ENCODE measurements around the gene CNTN4.

The CNTN4 gene

GRCh38 chr3:2568929-2569328, 470.3 kb downstream of the CNTN4 start:
- Histone ChIP-seq H3K9me3 (replicated peaks in 1 of 11) (no peaks in the 10 kb centered on the region), H4K20me1 (no peaks in the 10 kb centered on the region), H3K9ac (no peak overlapping the region), H3K4me2 (no peak overlapping the region), H3K27ac (no peak overlapping the region), H3K4me1 (no peaks in the 10 kb centered on the region), H3K36me3 (no peaks in the 10 kb centered on the region), H3K27me3 (no peaks in the 10 kb centered on the region), H3K4me3 (no peak overlapping the region)
- no peak for TF ChIP-seq Cebpa-rat (IDR thresholded peaks at IDR 0.05)

GRCh38 chr3:2577571-2577970, 478.9 kb downstream of the CNTN4 start:
- Histone ChIP-seq H3K4me2 (no peak overlapping the region), H3K4me3 (no peak overlapping the region), H3K9ac (no peak overlapping the region), H3K36me3 (no peaks in the 10 kb centered on the region), H3K27ac (no peak overlapping the region), H3K4me1 (no peaks in the 10 kb centered on the region), H3K9me3 (replicated peaks in 1 of 11) (no peaks in the 10 kb centered on the region), H4K20me1 (no peaks in the 10 kb centered on the region), H3K27me3 (no peaks in the 10 kb centered on the region)
- no peak for TF ChIP-seq Cebpa-rat (IDR thresholded peaks at IDR 0.05)

- no peaks in the 10 kb centered on the region for H4K20me1 ChIP-seq
- H3K9me3 ChIP-seq (replicated peaks in 1 of 11) = no peaks in the 10 kb centered on the region
- no peak for TF ChIP-seq Cebpa-rat (IDR thresholded peaks at IDR 0.05)
- no peaks in the 10 kb centered on the region for H3K27me3 ChIP-seq
- H3K9ac ChIP-seq = no peak overlapping the region
- no peaks in the 10 kb centered on the region for H3K4me1 ChIP-seq
- no peak overlapping the region for H3K4me3 ChIP-seq
- no peak overlapping the region for H3K4me2 ChIP-seq
- no peaks in the 10 kb centered on the region for H3K36me3 ChIP-seq
- no peak overlapping the region for H3K27ac ChIP-seq
Observed at GRCh38 chr3:2578560-2578959, 479.9 kb downstream of the CNTN4 start.

GRCh38 chr3:2579206-2579605, 480.5 kb downstream of the CNTN4 start:
- H3K27me3 ChIP-seq = no peaks in the 10 kb centered on the region
- no peaks in the 10 kb centered on the region for H3K9me3 ChIP-seq (replicated peaks in 1 of 11)
- no peak for TF ChIP-seq Cebpa-rat (IDR thresholded peaks at IDR 0.05)
- no peak overlapping the region for H3K9ac ChIP-seq
- no peak overlapping the region for H3K4me3 ChIP-seq
- no peaks in the 10 kb centered on the region for H4K20me1 ChIP-seq
- no peak overlapping the region for H3K27ac ChIP-seq
- H3K36me3 ChIP-seq = no peaks in the 10 kb centered on the region
- no peaks in the 10 kb centered on the region for H3K4me1 ChIP-seq
- no peak overlapping the region for H3K4me2 ChIP-seq

GRCh38 chr3:2583046-2583445, 484.4 kb downstream of the CNTN4 start:
- no peak overlapping the region for H3K9ac ChIP-seq
- H4K20me1 ChIP-seq = no peaks in the 10 kb centered on the region
- TF ChIP-seq Cebpa-rat (IDR thresholded peaks at IDR 0.05) = no peak
- H3K4me2 ChIP-seq = no peak overlapping the region
- no peaks in the 10 kb centered on the region for H3K4me1 ChIP-seq
- no peaks in the 10 kb centered on the region for H3K36me3 ChIP-seq
- no peak overlapping the region for H3K27ac ChIP-seq
- H3K9me3 ChIP-seq (replicated peaks in 1 of 11) = no peaks in the 10 kb centered on the region
- no peaks in the 10 kb centered on the region for H3K27me3 ChIP-seq
- H3K4me3 ChIP-seq = no peak overlapping the region

GRCh38 chr3:2589336-2589969, 490.8 kb downstream of the CNTN4 start:
- Histone ChIP-seq H3K27ac (no peak overlapping the region), H3K9ac (no peak overlapping the region), H4K20me1 (no peaks in the 10 kb centered on the region), H3K27me3 (no peaks in the 10 kb centered on the region), H3K36me3 (no peaks in the 10 kb centered on the region), H3K4me1 (no peaks in the 10 kb centered on the region), H3K4me3 (no peak overlapping the region), H3K4me2 (no peak overlapping the region), H3K9me3 (replicated peaks in 1 of 11) (no peaks in the 10 kb centered on the region)
- TF ChIP-seq Cebpa-rat (IDR thresholded peaks at IDR 0.05) = no peak

GRCh38 chr3:2595486-2595885, 496.8 kb downstream of the CNTN4 start:
- TF ChIP-seq Cebpa-rat (IDR thresholded peaks at IDR 0.05) = no peak
- Histone ChIP-seq H4K20me1 (no peaks in the 10 kb centered on the region), H3K9me3 (replicated peaks in 1 of 11) (no peaks in the 10 kb centered on the region), H3K27me3 (no peaks in the 10 kb centered on the region), H3K4me3 (no peak overlapping the region), H3K27ac (no peak overlapping the region), H3K4me1 (no peaks in the 10 kb centered on the region), H3K36me3 (no peaks in the 10 kb centered on the region), H3K9ac (no peak overlapping the region), H3K4me2 (no peak overlapping the region)

GRCh38 chr3:2597615-2598014, 498.9 kb downstream of the CNTN4 start:
- H3K4me2 ChIP-seq = no peak overlapping the region
- H3K4me1 ChIP-seq = no peaks in the 10 kb centered on the region
- no peaks in the 10 kb centered on the region for H3K27me3 ChIP-seq
- H3K9ac ChIP-seq = no peak overlapping the region
- TF ChIP-seq Cebpa-rat (IDR thresholded peaks at IDR 0.05) = no peak
- no peak overlapping the region for H3K27ac ChIP-seq
- no peak overlapping the region for H3K4me3 ChIP-seq
- H4K20me1 ChIP-seq = no peaks in the 10 kb centered on the region
- no peaks in the 10 kb centered on the region for H3K9me3 ChIP-seq (replicated peaks in 1 of 11)
- no peaks in the 10 kb centered on the region for H3K36me3 ChIP-seq

GRCh38 chr3:2599471-2599870, 500.8 kb downstream of the CNTN4 start:
- no peaks in the 10 kb centered on the region for H4K20me1 ChIP-seq
- no peak overlapping the region for H3K27ac ChIP-seq
- H3K9me3 ChIP-seq (replicated peaks in 1 of 11) = no peaks in the 10 kb centered on the region
- no peak overlapping the region for H3K4me2 ChIP-seq
- no peak overlapping the region for H3K4me3 ChIP-seq
- no peak overlapping the region for H3K9ac ChIP-seq
- H3K4me1 ChIP-seq = no peaks in the 10 kb centered on the region
- no peak for TF ChIP-seq Cebpa-rat (IDR thresholded peaks at IDR 0.05)
- no peaks in the 10 kb centered on the region for H3K36me3 ChIP-seq
- H3K27me3 ChIP-seq = no peaks in the 10 kb centered on the region

GRCh38 chr3:2603692-2604289, 505.1 kb downstream of the CNTN4 start:
- Histone ChIP-seq H3K27ac (no peak overlapping the region), H3K9me3 (replicated peaks in 1 of 11) (no peaks in the 10 kb centered on the region), H4K20me1 (no peaks in the 10 kb centered on the region), H3K36me3 (no peaks in the 10 kb centered on the region), H3K27me3 (no peaks in the 10 kb centered on the region), H3K4me3 (no peak overlapping the region), H3K4me2 (no peak overlapping the region), H3K4me1 (no peaks in the 10 kb centered on the region), H3K9ac (no peak overlapping the region)
- TF ChIP-seq Cebpa-rat (IDR thresholded peaks at IDR 0.05) = no peak
